ENCODE results near the gene ALDH1A3. TPM values are rescaled to one million over a fixed set of nuclear protein-coding genes. Genes with fewer than 3 reads are reported as not detected.

ALDH1A3 gene
- total and polyA plus RNA-seq, 2 of the 13 experiments (the other 11 are each of a cell fraction or from before 2014, with no cell fraction given): not detected

DNA sequence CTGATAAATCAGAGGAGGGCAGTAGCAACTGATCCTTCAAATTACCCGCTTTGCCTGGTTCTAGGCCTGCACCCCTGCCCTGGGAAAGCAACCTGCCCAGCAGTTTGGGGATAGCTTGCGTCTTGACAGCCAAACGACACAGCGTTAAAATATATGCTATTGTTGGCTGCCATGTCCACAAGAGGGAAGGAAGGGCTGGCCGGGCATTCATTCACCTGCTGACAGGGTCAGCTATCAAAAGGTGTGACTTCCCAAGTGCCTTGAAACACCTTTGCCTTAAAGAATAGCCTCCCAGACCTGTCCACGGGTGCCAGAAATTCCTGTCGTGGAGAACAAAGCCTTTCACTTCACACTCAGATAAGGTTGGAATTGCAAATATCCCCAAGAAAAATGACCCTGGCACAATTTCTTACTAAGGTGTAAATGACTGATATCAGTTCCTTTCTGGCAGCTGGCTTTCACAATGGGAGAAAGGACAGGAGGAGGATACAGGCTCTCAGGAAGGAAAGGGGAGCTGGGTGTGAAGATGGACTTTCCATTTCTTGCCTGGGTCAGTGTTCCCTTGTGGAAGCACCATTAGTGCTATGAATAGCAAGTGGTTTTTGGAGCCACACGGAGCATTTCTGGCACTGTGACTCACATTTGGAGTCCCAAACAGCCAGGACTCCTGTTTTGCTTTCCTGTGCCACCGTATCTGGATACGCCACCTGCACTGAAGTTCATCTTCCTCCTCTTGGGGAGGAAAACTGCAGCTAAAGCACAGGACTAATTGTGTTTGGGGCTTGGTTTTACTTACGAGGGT lies 19.2 kb downstream of the ALDH1A3 start (continued):
- no peak for TF ChIP-seq ZNF30 (CRISPR knock-in tag; IDR thresholded peaks at IDR 0.05)
- TF ChIP-seq GRHL1 (CRISPR knock-in tag; conservative IDR thresholded peaks at IDR 0.05): no peak
- TF ChIP-seq HMG20A (CRISPR knock-in tag; IDR thresholded peaks at IDR 0.05; ENCODE audit: borderline replicate concordance): no peak
- no peak for TF ChIP-seq GZF1 (CRISPR knock-in tag; IDR thresholded peaks at IDR 0.05)
- no peak for TF ChIP-seq ZNF225 (CRISPR knock-in tag; IDR thresholded peaks at IDR 0.05)

GRCh38 chr15:100899601-100900000 lies 20.0 kb downstream of the ALDH1A3 start:
- ChIA-PET POLR2A (no interaction called here), CTCF (ENCODE audit: low intra/inter-chr PET ratio, low total read pairs) (no interaction called here)
- no peak for DNase-seq (ENCODE audit: low spot score)
- no peaks in the 10 kb centered on the region for H3K36me3 ChIP-seq (replicated peaks in 1 of 2; ENCODE audit: control insufficient read depth in 1 of 2, insufficient read depth in 2 of 2, low read length in 2 of 2)
- WGBS (ENCODE audit: low lambda C conversion rate): no CpG with 5 or more reads among the region's 5 CpGs
- no peak overlapping the region for H3K4me3 ChIP-seq (replicated peaks in 1 of 3; ENCODE audit: insufficient read depth in 1 of 3, low read depth in 2 of 3, low read length in 3 of 3)
- H3K27ac ChIP-seq (ENCODE audit: extremely low read length, insufficient read depth, low read length): no peak overlapping the region
- no peak overlapping the region for H2AFZ ChIP-seq (ENCODE audit: low read length)
- no peaks in the 10 kb centered on the region for H4K20me1 ChIP-seq (ENCODE audit: insufficient read depth, low read length)
- H3K9ac ChIP-seq (ENCODE audit: insufficient read depth, low read depth, low read length): no peak overlapping the region
- no TSS peak for BruUV-seq (replicated peaks)
- no peaks in the 10 kb centered on the region for H3K79me2 ChIP-seq (ENCODE audit: insufficient read depth, low read length)
- peaks cover 4 to 85% of the 10 kb centered on the region in 2 experiments; a peak in 4 of 5 replicates for H3K27me3 ChIP-seq (ENCODE audit: control insufficient read depth in 1 of 2, insufficient read depth in 2 of 2, low read length in 2 of 2)
- TF ChIP-seq KDM3A (CRISPR knock-in tag; IDR thresholded peaks at IDR 0.05; ENCODE audit: low read depth) (no peak), NFIB (CRISPR knock-in tag; IDR thresholded peaks at IDR 0.05; ENCODE audit: borderline replicate concordance) (no peak), ZMYM2 (CRISPR knock-in tag; IDR thresholded peaks at IDR 0.05) (no peak), ZNF382 (CRISPR knock-in tag; IDR thresholded peaks at IDR 0.05; ENCODE audit: borderline replicate concordance) (no peak)
- TF ChIP-seq, protein P1, sequence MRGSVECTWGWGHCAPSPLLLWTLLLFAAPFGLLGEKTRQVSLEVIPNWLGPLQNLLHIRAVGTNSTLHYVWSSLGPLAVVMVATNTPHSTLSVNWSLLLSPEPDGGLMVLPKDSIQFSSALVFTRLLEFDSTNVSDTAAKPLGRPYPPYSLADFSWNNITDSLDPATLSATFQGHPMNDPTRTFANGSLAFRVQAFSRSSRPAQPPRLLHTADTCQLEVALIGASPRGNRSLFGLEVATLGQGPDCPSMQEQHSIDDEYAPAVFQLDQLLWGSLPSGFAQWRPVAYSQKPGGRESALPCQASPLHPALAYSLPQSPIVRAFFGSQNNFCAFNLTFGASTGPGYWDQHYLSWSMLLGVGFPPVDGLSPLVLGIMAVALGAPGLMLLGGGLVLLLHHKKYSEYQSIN (CRISPR knock-in tag; IDR thresholded peaks at IDR 0.05; ENCODE audit: borderline replicate concordance): no peak
- H3K4me2 ChIP-seq (ENCODE audit: low read depth, low read length): no peak overlapping the region
- peaks cover 11% of the 10 kb centered on the region for H3K4me1 ChIP-seq (ENCODE audit: insufficient read depth, low read length)
- in situ Hi-C loops (cut with HindIII; ENCODE audit: extremely low pct_ligation_motif_present, low pct_unique_long_range_greater_than_20kb): no loop called here
- FAIRE-seq: no peak
- intact Hi-C loops (cut with micrococcal nuclease; ENCODE audit: unreplicated experiment): no loop called here
- ATAC-seq: no peak
- no peaks in the 10 kb centered on the region for H3K9me3 ChIP-seq (ENCODE audit: low read length)
